Cerebellar nuclear complex (tissue), 1 donor: ENCODE measurements around the gene RLBP1.

Experiments
- DNase-seq, 2 experiments: peaks; one replicate each; lab custom pipeline; 2025; lab: John Stamatoyannopoulos, UW

The RLBP1 gene

GRCh38 chr15:89178307-89178977 is 42.9 kb downstream of the RLBP1 start:
- DNase-seq = no peak

- DNase-seq = peak in 1 of 2 experiments; percentile 27
These were observed 43.6 kb downstream of the RLBP1 start for GRCh38 chr15:89177633-89178306.

DNA sequence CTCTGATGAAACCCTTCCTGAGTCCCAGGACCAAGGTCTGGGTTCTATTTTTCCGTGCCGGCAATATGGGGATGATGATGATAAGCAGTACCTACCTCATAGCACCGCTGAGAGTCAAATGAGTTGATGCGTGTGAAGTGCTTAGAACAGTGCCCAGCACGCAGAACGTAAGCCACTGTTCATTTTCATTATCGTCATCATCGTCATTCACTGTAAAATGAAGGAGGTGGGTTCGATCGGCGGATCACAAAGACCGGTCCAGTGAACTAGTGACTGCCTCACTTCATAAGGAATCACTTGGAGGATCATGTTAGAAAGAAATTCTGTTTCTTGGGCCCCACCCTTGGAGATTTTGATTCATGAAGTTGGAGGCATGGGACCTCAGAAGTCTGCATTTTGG is 44.3 kb downstream of the RLBP1 start:
- no peak for DNase-seq

DNA sequence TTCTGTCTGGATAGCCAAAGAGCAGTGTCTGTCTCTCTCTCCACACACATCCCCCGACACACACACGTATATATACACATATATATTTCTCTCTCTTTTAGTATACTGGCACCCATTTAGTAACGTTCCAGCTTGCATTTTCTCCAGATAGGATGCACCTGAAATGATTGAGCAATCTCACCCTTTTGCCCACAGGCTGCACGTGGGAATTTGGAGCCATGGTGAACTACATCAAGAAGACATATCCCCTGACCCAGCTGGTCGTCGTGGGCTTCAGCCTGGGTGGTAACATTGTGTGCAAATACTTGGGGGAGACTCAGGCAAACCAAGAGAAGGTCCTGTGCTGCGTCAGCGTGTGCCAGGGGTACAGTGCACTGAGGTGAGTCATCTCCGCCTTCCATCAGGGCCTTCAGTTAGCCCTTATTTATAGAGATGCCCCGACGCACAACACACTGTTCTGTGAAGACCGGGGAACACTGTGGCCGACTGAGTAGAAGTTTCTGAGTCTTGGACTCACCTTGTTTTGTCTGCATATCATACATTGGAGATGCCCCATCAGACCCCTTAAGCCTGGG is 45.7 kb downstream of the RLBP1 start:
- no peak for DNase-seq

DNA sequence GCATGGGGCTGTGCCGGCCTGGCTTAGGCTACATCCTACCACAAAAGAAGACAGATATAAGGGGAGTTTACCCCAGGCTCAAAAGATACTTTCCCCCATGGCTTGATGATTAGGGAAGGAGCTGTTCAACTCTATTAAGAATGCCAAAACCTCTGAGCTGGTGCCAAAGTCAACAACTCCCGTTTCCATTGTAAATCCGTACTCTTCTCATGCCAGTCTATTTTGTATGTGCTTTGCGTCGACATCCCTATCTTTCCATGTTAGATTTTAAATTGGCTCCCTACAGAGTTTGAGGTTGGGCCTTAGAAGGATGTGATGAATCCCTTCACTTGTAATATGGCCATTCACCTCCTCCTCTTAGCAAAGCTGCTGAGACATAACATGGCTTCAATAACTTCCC is 46.9 kb downstream of the RLBP1 start:
- no peak for DNase-seq

DNA sequence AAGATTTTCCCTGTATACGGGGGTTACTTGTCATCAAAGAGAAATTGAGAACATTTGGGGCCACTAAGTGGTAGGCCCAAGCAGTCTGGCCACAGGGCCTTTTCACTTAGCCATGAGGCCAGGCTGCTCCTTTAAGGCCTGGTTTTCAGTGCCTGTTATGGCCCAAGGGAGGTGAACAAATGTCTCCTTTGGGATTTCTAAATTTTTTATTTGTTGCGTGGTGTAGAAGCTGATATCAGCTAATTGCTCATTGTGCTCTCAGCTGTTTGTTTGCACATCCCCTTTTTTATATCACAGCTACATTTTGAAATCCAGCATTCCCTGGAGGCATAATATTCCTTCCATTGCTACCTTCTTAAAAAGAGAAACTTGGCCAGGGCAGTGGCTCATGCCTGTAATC is 48.5 kb downstream of the RLBP1 start:
- no peak for DNase-seq

DNA sequence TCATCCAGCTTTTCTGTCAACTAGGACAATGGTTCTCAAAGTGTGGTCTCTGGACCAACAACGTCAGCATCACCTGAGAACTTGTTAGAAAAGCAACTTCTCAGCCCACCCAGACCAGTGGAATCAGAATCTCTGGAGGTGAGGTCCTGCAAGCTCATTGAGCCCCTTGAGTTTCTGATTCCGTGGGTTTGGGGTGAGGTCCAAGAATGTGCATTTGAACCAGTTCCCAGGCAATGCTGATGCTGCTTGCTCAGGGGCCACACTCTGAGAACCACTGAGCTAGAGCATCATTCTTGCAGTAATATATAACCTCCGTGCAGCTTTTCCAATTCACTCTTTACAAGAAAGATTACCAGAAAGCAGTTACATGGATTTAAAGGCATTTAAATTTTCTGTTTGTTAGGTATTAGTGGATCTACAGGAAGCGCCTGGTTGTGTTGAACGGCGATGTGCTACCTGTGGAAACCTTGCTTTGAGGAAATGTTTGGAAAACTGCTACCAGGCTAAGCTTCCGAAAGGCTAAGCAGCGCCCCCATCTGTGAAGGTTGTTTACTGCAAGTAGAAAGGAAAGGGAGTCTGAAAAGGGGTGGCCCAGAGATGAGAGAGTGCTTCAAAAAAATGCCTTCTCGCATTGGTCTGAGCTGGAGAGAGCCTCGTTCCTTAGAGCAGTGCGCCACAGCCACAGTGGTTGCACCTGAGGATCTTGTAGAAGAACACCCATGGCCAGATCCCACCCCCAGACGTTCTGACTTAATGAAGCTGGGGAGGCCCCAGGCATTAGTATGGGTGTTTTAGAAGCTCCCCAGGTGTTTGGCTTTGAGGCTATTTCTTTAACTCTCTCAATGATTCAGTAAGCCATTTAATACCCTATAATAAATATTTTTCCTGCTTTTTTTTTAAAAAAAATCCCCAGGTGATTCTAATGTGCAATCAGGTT is 50.0 kb downstream of the RLBP1 start:
- DNase-seq = no peak

DNA sequence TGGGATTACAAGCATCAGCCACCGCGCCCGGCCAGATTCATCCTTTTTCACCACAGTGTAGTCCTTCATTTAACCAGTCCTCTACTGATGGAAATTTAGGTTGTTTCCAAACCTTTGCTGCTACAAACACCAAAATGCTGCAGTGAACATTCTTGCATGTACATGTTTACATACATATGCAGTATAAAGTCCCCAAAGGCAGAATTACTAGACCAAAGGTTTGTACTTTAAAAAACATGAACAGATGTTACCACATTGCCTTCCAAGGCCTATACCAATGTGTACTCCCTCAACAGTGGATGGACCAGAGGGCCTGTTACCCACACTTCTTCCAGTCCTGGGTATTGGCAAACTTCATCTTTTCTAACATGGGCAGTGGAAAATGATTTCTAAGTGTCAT is 51.0 kb downstream of the RLBP1 start:
- no peak for DNase-seq

DNA sequence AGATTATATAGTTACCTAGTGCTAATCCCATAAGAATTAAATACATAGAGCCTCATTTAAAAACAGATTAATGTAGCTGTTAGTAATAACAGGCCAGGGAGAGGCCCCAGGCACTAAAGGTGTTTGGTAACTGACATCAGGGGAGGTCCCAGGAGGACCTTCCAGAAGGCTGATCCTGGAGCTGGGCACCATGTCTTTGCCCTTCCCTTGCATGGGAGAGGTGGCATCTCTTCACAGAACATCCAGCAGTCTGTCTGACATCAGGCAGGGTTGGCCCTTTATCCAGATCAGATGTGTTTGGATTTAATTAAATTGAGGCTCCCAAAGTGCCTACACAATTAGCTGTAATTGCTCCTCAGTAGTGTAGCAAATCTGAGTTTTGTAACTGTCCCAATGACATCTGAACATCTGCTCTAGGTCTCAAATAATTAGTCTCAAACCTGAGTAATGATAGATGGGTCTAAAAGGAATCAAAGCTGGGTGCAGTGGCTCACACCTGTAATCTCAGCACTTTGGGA is 53.0 kb downstream of the RLBP1 start:
- no peak for DNase-seq

GRCh38 chr15:89167267-89168176 is 53.9 kb downstream of the RLBP1 start:
- no peak for DNase-seq

- no peak for DNase-seq
These were observed 55.7 kb downstream of the RLBP1 start for GRCh38 chr15:89165677-89166076.

DNA sequence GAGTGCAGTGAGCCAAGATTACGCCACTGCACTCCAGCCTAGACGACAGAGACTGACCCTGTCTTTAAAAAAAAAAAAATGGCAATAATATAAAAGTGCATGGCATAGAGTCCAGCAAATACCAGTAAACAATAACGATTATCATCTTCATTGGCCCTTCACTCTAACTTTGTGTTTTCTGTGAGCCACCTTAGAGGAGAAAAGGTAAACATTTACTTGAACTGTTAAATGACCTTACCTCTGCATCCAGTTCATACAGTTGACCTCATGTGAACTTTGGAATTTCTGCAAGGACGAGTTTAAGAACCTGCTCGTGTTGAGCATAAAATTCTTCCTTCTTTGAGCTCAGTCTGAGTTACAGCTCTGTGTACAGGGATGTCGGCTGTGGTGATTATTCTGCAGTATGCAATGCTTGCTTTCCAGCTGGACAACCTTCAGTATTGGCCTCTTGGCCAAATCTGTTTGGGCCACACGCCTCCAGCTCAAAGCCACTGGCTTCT is 56.6 kb downstream of the RLBP1 start:
- DNase-seq = peak in 1 of 2 experiments; percentile 6

- DNase-seq = no peak
These were observed 57.9 kb downstream of the RLBP1 start for GRCh38 chr15:89163271-89164055.

DNA sequence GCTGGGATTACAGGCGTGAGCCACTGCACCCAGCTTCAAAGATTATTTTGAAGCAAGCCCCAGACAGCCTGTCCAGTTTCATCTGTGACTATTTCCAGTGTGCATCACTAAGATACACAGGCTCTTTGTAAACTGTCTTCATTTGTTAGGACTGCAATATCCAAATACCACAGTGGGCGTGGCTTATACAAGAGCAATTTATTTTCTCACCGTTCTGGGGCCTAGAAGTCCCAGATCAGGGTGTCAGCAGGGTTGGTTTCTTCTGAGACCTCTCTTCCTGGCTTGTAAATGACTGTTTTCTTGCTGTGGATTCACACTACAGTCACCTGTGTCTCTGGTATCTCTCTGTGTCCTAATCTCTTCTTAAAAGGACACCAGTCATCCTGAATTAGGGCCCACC is 59.7 kb downstream of the RLBP1 start:
- DNase-seq = no peak
